ENCODE results near the gene PTPN23. TPM values are rescaled to one million over a fixed set of nuclear protein-coding genes. Genes with fewer than 3 reads are reported as not detected.
"Not testable (repeated sequence)": the region's sequence is repeated elsewhere in the genome, so short reads cannot be mapped to it uniquely, and the experiment has no call there.

The PTPN23 gene
- total RNA-seq, 4 donors from 2014 or later: 14.0 to 61.0 (median 30.2) TPM

DNA sequence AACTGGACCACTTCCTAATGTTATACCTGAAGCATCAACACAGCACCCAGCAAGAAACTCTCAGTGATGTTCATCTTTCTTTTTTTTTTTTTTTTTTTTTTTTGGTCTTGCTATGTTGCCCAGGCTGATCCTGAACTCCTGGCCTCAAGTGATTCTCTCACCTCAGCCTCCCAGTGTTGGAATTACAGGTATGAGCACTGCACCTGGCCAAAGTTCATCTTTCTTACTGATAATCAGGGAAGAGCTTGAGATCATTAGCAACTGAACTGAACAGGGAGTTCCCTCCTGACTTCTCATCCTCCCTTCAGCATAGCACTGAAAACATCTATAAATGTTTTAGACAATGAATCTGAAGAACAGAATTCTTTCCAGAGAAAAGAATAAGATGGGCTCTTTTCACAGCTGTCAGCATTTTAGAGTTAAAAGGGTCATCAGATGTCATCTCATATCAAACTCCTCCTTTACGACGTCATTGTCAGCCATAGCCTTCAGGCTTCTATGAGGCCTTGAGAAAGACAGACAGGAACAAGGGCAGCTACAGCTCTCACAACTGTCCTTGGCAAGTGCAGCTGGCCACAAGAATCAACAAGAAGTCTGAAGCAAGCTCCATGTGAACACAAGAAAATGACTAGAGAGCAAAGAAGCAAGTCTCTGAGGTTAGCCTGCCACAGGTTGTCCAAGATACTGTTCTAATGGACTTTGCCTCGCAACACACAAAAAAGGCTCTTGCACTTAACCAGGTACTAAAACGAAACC is 61.2 kb downstream of the PTPN23 start:
- no peak for DNase-seq (ENCODE audit: low spot score)

DNA sequence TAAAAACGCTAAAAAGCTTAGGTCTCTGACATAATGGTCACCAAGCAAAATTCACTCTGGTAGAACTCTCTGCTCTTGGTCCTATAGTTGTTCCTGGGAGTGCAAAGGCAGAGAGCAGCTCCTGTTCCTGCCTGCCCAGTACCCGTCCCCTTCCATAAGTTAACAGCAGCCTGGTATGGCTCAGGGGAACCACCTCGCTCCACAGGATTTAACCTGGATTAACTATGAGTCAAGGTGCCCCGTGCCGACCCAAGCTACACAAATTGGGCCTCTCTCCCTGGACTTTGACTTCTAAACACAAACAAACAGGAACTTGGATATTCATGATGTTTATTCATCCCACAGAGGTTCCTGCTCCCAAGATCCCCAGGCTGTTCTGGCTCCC is 62.8 kb downstream of the PTPN23 start:
- TF ChIP-seq, protein P1, sequence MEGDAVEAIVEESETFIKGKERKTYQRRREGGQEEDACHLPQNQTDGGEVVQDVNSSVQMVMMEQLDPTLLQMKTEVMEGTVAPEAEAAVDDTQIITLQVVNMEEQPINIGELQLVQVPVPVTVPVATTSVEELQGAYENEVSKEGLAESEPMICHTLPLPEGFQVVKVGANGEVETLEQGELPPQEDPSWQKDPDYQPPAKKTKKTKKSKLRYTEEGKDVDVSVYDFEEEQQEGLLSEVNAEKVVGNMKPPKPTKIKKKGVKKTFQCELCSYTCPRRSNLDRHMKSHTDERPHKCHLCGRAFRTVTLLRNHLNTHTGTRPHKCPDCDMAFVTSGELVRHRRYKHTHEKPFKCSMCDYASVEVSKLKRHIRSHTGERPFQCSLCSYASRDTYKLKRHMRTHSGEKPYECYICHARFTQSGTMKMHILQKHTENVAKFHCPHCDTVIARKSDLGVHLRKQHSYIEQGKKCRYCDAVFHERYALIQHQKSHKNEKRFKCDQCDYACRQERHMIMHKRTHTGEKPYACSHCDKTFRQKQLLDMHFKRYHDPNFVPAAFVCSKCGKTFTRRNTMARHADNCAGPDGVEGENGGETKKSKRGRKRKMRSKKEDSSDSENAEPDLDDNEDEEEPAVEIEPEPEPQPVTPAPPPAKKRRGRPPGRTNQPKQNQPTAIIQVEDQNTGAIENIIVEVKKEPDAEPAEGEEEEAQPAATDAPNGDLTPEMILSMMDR (IDR thresholded peaks at IDR 0.05): no peak
- peak; percentile 8 for ATAC-seq (ENCODE audit: low FRiP score)
- no peak for DNase-seq (ENCODE audit: low spot score)

More for the DNA sequence above, 61.2 kb downstream of the PTPN23 start:
- TF ChIP-seq, protein P1 (IDR thresholded peaks at IDR 0.05): no peak
- no peak for ATAC-seq (ENCODE audit: low FRiP score)

DNA sequence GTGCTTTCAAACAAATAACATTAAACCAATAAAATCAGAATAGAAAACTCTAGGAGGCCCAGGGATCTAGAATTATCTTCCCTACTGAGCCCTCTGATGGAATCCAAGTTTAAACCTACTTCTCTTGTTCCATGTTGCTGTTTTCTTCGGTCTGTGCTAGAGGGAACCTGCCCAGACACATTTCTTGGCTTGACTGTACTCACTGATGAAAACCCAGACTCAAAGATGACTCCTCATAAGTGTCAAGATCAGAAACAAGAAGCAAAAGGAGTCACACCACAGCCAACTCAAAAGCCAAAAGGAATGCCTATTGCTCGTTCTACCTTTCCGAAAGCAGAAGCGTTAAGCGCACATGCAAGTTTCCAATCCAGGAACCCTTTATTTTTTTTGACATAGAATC is 63.3 kb downstream of the PTPN23 start:
- DNase-seq (ENCODE audit: low spot score) (no peak), ATAC-seq (ENCODE audit: low FRiP score) (no peak)
- TF ChIP-seq, protein P1 (IDR thresholded peaks at IDR 0.05): no peak

GRCh38 chr3:47452453-47453215 is 71.8 kb downstream of the PTPN23 start:
- ATAC-seq (ENCODE audit: low FRiP score) (no peak), DNase-seq (ENCODE audit: low spot score) (no peak)
- TF ChIP-seq, protein P1 (IDR thresholded peaks at IDR 0.05): no peak

GRCh38 chr3:47455806-47456452 is 75.1 kb downstream of the PTPN23 start:
- ATAC-seq (ENCODE audit: low FRiP score) (no peak), DNase-seq (ENCODE audit: low spot score) (no peak)
- TF ChIP-seq, protein P1 (IDR thresholded peaks at IDR 0.05): no peak

DNA sequence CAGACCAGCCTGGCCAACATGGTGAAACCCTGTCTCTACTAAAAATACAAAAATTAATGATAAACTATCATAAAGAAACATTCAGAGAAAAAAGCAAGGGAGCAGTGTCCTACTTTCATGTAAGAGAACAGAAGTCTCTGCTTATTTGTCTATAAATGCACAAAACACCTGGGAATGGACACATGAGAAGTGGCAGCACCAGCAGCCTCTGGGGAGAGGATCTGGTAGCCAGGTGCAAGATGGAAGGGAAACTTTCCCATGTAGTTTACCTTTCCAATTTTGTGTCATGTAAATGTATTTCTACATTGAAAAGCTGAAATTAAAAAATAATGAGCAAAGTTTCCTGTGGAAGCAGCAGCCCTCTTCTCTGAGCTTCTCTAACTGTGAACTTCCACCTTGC is 76.2 kb downstream of the PTPN23 start:
- TF ChIP-seq, protein P1 (IDR thresholded peaks at IDR 0.05): no peak

DNA sequence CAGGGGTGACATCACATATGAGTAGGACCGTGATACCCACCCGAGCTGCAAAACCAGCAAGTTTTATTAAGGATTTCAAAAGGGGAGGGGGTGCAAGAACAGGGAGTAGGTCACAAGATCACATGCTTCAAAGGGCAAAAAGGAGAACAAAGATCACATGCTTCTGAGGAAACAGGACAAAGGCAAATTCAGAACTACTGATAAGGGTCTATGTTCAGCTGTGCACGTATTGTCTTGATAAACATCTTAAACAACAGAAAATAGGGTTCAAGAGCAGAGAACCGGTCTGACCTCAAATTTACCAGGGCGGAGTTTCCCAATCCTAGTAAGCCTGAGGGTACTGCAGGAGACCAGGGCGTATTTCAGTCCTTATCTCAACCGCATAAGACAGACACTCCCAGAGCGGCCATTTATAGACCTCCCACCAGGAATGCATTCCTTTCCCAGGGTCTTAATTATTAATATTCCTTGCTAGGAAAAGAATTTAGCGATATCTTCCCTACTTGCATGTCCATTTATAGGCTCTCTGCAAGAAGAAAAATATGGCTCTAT is 78.8 kb downstream of the PTPN23 start:
- not testable (repeated sequence) for DNase-seq (ENCODE audit: low spot score); ATAC-seq (ENCODE audit: low FRiP score)

More for the DNA sequence above, 76.2 kb downstream of the PTPN23 start:
- DNase-seq (ENCODE audit: low spot score) (no peak), ATAC-seq (ENCODE audit: low FRiP score) (no peak)

Data from omental fat pad (tissue), 4 donors.